C4-2B (cell line): ENCODE data around the gene ELMO1.

Source experiments
- H3K27ac ChIP-seq: fragments of 450-650 bp; 2 replicates; pipeline ENCODE4 v1.5.1; 2017
- CTCF ChIP-seq: fragments of 450-650 bp; conservative IDR thresholded peaks from 2 replicates; pipeline ENCODE4 v1.5.1; 2017; ENCODE audit warnings: mild to moderate bottlenecking
- ZFX ChIP-seq: fragments of 450-650 bp; IDR thresholded peaks from 2 replicates; pipeline ENCODE4 v1.6.1; 2017

ELMO1 gene

GRCh38 chr7:37318541-37318940, 130.1 kb downstream of the ELMO1 start:
- H3K27ac ChIP-seq, result no peak overlapping the region
- no peak for TF ChIP-seq ZFX

- H3K27ac ChIP-seq, result no peak overlapping the region
- TF ChIP-seq ZFX, result no peak
- no peak for TF ChIP-seq CTCF
Observed at GRCh38 chr7:37315772-37316715, 132.6 kb downstream of the ELMO1 start.

GRCh38 chr7:37312608-37313007, 136.1 kb downstream of the ELMO1 start:
- TF ChIP-seq CTCF, result no peak
- no peak for TF ChIP-seq ZFX
- H3K27ac ChIP-seq, result no peak overlapping the region

GRCh38 chr7:37311355-37311754, 137.3 kb downstream of the ELMO1 start:
- no peak overlapping the region for H3K27ac ChIP-seq
- TF ChIP-seq ZFX, result no peak
- TF ChIP-seq CTCF, result no peak

- H3K27ac ChIP-seq, result no peak overlapping the region
- no peak for TF ChIP-seq ZFX
- no peak for TF ChIP-seq CTCF
Observed at GRCh38 chr7:37310327-37311080, 138.2 kb downstream of the ELMO1 start.

- H3K27ac ChIP-seq, result no peak overlapping the region
- no peak for TF ChIP-seq CTCF
- no peak for TF ChIP-seq ZFX
Observed at GRCh38 chr7:37309493-37309892, 139.2 kb downstream of the ELMO1 start.

- no peak overlapping the region for H3K27ac ChIP-seq
- no peak for TF ChIP-seq ZFX
- no peak for TF ChIP-seq CTCF
Observed at GRCh38 chr7:37304921-37305320, 143.7 kb downstream of the ELMO1 start.
